HG02884 (cell line): ENCODE results near the gene SOD1.
A peak's percentile ranks its signal among the peaks of the same experiment; 100 is the strongest.

Experiments used
- ATAC-seq: cut with Tn5 transposase; IDR thresholded peaks from one replicate; pipeline ENCODE4 v1.9.1; 2021; ENCODE audit warnings: mild to moderate bottlenecking, moderate library complexity; ENCODE audit not compliant: unreplicated experiment

Gene SOD1

DNA sequence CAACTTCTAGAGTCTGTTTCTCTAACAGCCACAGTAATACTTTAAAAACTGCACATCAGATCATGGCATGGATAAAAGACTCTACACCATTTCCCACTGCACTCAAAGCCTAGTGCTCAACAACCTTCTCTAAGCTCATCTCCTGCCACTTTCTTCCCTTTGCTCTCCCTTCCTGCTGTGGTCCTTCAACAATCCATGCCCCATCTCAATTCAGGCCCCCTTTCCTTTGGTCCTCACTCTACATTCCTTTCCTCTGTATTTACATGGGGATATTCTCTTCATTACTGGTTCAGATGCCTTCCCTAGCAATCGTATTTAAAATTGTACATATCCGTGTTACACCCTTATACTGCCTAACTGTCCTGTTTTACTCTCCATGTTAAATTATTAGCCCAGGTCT, 19.0 kb downstream of the SOD1 start:
- ATAC-seq, result no peak

- no peak for ATAC-seq
These were observed 23.1 kb downstream of the SOD1 start for GRCh38 chr21:31682620-31683019.

- no peak for ATAC-seq
These were observed 23.5 kb downstream of the SOD1 start for GRCh38 chr21:31683029-31683428.

DNA sequence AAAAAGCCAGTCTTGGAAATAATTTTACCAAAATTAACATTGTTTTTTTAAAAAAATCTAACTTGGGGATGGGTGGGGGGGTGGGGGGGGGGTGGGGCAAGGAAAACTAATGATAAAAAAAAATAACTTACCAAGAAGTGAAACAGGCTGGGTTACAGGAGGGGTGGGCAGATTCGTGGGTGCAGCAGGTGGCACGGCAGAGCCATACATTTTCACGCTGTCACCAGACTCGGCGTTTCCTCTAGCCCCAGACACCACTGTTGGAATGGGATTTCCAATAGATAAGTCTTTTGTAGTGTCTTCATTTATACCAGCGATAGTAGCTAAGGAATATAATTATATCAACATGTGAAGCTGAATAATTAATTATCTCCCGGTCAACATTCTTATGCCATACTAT, 25.4 kb downstream of the SOD1 start:
- ATAC-seq, result no peak

- no peak for ATAC-seq
These were observed 26.9 kb downstream of the SOD1 start for GRCh38 chr21:31686272-31686915.

- no peak for ATAC-seq
These were observed 27.6 kb downstream of the SOD1 start for GRCh38 chr21:31687108-31687507.

GRCh38 chr21:31688603-31689368, 29.3 kb downstream of the SOD1 start:
- no peak for ATAC-seq

DNA sequence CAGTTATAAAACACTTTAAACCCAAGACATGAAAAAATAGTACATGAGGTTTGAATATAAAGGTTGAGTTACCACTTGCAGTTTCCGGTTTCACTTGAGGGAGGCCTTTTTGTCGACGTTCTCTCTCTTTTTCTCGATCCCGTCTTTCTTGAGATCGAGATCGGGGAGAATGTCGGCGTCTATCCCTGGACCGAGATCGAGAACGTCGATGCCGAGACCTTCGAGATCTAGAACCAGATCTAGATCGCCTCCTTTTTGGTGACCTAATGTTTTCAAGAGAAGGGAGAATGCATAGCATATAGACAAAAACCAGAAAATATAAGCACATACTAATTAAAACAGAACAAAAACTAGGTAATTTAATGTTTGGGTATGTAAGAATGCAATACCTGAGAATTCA, 33.7 kb downstream of the SOD1 start:
- ATAC-seq, result no peak

GRCh38 chr21:31696424-31696823, 36.9 kb downstream of the SOD1 start:
- ATAC-seq, result no peak

- ATAC-seq, result no peak
These were observed 39.0 kb downstream of the SOD1 start for GRCh38 chr21:31698461-31698860.

DNA sequence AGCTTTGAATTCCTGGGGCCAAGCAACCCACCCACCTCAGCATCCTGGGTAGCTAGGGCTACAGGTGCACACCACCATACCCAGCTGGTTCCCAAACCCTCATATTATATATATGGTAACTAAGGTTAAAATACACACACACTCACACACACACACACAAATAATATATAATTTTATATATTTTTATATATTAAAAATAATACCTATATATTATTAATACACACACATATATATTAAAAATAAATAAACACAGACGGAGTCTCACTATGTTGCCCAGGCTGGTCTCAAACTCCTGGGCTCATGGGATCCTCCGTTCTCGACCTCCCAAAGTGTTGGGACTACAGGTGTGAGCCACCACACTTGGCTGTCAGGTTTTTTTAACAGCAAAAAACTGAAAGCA, 40.5 kb downstream of the SOD1 start:
- ATAC-seq, result no peak

DNA sequence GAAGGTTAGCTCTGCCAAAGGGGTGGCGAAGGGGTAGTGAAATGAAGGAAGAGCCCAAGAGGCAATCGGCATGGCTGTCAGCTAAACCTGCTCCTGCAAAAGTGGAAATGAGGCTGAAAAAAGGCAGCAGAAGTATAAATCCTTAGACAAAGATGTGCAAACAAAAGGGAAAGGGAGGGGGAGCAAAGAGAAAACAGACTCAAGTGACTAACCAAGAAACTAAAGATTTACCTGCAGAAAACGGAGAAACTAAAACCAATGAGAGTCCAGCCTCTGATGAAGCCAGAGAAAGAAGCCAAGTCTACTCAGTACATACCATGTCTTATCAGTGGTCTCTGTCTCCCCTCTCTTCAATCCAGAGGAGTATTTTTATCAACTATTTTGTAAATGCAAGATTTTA, 47.1 kb downstream of the SOD1 start:
- no peak for ATAC-seq

- ATAC-seq, result no peak
These were observed 48.0 kb downstream of the SOD1 start for GRCh38 chr21:31707499-31707898.

DNA sequence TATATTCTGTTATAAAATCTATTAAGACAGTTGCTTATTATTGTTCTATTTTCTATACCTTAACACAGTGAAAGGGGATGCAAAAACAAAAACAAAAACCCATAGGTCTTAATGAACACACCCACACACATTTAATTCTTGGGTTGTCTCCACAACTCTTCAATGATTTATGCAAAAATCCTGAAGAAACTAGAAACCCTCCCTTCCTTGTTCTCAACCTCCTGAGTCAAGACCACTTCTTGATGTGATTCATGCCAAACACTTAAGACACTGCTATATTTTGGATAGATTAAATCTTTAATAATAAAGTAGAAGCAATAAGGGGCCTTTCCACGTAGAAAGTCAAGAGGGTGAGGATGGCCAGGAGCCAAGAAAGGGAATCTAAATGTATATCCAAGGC, 49.0 kb downstream of the SOD1 start:
- no peak for ATAC-seq

- ATAC-seq, result no peak
These were observed 51.1 kb downstream of the SOD1 start for GRCh38 chr21:31710586-31710985.

- no peak for ATAC-seq
These were observed 51.8 kb downstream of the SOD1 start for GRCh38 chr21:31711326-31711725.

- no peak for ATAC-seq
These were observed 52.3 kb downstream of the SOD1 start for GRCh38 chr21:31711745-31712285.

DNA sequence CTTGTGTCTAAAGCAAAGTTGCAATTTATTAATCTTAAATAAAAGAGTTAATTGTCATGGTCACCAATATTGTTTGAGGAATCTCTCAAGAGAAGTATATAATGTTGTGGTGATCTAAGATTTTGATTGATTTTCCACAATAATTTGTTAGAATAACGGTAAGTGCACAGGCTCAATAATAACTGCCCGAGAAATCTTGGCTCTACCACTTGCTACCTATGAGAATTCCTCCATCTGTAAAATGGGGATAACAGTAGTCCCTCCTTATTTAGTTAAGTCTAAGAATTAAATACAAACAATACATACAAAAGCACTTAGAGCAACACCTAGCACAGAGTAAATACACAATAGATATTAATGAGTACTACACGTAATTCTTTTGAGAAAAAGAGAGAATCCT, 53.6 kb downstream of the SOD1 start:
- no peak for ATAC-seq

- ATAC-seq, result peak; percentile 71
These were observed 54.7 kb downstream of the SOD1 start for GRCh38 chr21:31713973-31714740.

GRCh38 chr21:31714741-31715365, 55.4 kb downstream of the SOD1 start:
- no peak for ATAC-seq

- no peak for ATAC-seq
These were observed 56.6 kb downstream of the SOD1 start for GRCh38 chr21:31716106-31716505.
